KOPT-K1 (cell line): ENCODE data around the gene HES1.
"Not testable (repeated sequence)": the region's sequence is repeated elsewhere in the genome, so short reads cannot be mapped to it uniquely, and the experiment has no call there.

Experiments
- H3K27ac ChIP-seq: fragments of 200-600 bp; sonication (generic); 2 replicates; pipeline ENCODE4 v1.5.1; 2016; ENCODE audit warnings: antibody characterized with exemption, mild to moderate bottlenecking, low read depth, low read length; ENCODE audit not compliant: poor library complexity, severe bottlenecking
- H3K36me3 ChIP-seq: fragments of 200-600 bp; sonication (generic); 2 replicates; pipeline ENCODE4 v1.5.1; 2017; ENCODE audit warnings: antibody characterized with exemption, mild to moderate bottlenecking, low read length, moderate library complexity; ENCODE audit not compliant: insufficient read depth
- H3K9me3 ChIP-seq: fragments of 200-600 bp; sonication (generic); 2 replicates; pipeline ENCODE4 v1.5.1; 2017; ENCODE audit warnings: antibody characterized with exemption, low read length, mild to moderate bottlenecking; ENCODE audit not compliant: insufficient read depth, poor library complexity, severe bottlenecking

The HES1 gene, protein sequence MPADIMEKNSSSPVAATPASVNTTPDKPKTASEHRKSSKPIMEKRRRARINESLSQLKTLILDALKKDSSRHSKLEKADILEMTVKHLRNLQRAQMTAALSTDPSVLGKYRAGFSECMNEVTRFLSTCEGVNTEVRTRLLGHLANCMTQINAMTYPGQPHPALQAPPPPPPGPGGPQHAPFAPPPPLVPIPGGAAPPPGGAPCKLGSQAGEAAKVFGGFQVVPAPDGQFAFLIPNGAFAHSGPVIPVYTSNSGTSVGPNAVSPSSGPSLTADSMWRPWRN

GRCh38 chr3:194135806-194136518 is at the start of gene HES1:
TSS of gene HES1 (plus strand) at chr3:194136148. CDS start at chr3:194136381, 233 bp downstream.
- peak within 1 kb of the TSS; percentile 39 for H3K27ac ChIP-seq
- no peaks in the 10 kb centered on the region for H3K9me3 ChIP-seq

GRCh38 chr3:194086388-194087075 is 49.4 kb upstream of the HES1 start:
- no peak overlapping the region for H3K27ac ChIP-seq
- H3K9me3 ChIP-seq, result no peaks in the 10 kb centered on the region
- no peaks in the 10 kb centered on the region for H3K36me3 ChIP-seq

More at GRCh38 chr3:194135806-194136518, at the start of gene HES1:
- no peaks in the 10 kb centered on the region for H3K36me3 ChIP-seq

GRCh38 chr3:194087280-194087679 is 48.7 kb upstream of the HES1 start:
- Histone ChIP-seq H3K9me3 (no peaks in the 10 kb centered on the region), H3K27ac (no peak overlapping the region), H3K36me3 (no peaks in the 10 kb centered on the region)

- Histone ChIP-seq H3K27ac (no peak overlapping the region), H3K36me3 (no peaks in the 10 kb centered on the region), H3K9me3 (no peaks in the 10 kb centered on the region)
Observed at GRCh38 chr3:194087995-194088855, 47.7 kb upstream of the HES1 start.

- Histone ChIP-seq H3K27ac (no peak overlapping the region), H3K36me3 (no peaks in the 10 kb centered on the region), H3K9me3 (no peaks in the 10 kb centered on the region)
Observed at GRCh38 chr3:194089357-194090177, 46.4 kb upstream of the HES1 start.

- H3K36me3 ChIP-seq, H3K9me3 ChIP-seq, H3K27ac ChIP-seq: not testable (repeated sequence)
Observed at GRCh38 chr3:194090178-194090555, 45.8 kb upstream of the HES1 start.

- H3K27ac ChIP-seq, result no peak overlapping the region
- no peaks in the 10 kb centered on the region for H3K36me3 ChIP-seq
- H3K9me3 ChIP-seq, result no peaks in the 10 kb centered on the region
Observed at GRCh38 chr3:194090716-194091115, 45.2 kb upstream of the HES1 start.

- H3K9me3 ChIP-seq, result no peaks in the 10 kb centered on the region
- no peak overlapping the region for H3K27ac ChIP-seq
- no peaks in the 10 kb centered on the region for H3K36me3 ChIP-seq
Observed at GRCh38 chr3:194091141-194091540, 44.8 kb upstream of the HES1 start.

GRCh38 chr3:194091897-194092296 is 44.1 kb upstream of the HES1 start:
- H3K9me3 ChIP-seq, H3K36me3 ChIP-seq, H3K27ac ChIP-seq: not testable (repeated sequence)

DNA sequence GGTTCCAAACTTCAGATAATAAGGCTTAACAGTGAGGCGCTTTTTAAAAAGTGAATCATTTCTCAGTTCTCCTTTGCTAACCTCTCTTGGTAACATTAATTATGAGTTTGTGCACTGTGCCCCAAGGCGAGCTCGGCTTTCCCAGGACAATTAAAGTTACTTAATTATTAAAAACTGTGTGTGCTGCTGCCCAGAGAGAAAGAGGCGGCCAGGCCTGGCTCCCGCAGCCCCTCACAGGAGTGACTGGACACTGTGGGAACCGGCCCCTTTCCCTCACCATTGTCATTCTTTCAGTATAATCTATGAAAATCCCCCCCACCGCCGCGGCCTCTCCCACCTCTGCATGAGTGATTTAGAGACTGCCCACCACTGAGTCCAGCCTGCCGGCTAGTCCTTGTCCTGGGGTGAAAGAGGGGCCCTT is 43.1 kb upstream of the HES1 start:
- no peaks in the 10 kb centered on the region for H3K36me3 ChIP-seq
- no peaks in the 10 kb centered on the region for H3K9me3 ChIP-seq
- H3K27ac ChIP-seq, result no peak overlapping the region

- H3K36me3 ChIP-seq, result no peaks in the 10 kb centered on the region
Observed at GRCh38 chr3:194093842-194094241, 42.1 kb upstream of the HES1 start.

GRCh38 chr3:194095464-194095863 is 40.5 kb upstream of the HES1 start:
- no peak overlapping the region for H3K27ac ChIP-seq
- H3K9me3 ChIP-seq, result no peaks in the 10 kb centered on the region
- H3K36me3 ChIP-seq, result no peaks in the 10 kb centered on the region

More at GRCh38 chr3:194093842-194094241, 42.1 kb upstream of the HES1 start:
- Histone ChIP-seq H3K27ac (no peak overlapping the region), H3K9me3 (no peaks in the 10 kb centered on the region)

DNA sequence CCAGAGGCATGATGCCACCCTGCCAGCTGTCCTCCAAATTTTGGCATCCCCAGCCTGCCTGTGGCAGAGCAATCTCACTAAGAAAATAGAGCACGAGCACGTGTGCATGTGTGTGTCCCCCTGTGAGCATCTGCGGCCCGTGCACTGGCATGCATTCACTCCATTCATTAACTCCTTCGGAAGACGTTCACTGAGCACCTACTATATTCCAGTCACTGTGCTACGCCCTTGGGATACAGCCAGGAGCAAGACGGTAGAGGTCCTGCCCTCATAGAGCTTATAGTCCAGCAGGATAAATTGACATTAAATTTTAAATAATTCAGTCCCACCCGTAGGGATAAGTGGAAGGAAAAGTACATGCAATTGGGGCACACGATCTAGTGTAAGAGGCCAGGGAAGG is 40.0 kb upstream of the HES1 start:
- H3K36me3 ChIP-seq, result no peaks in the 10 kb centered on the region
- no peaks in the 10 kb centered on the region for H3K9me3 ChIP-seq
- no peak overlapping the region for H3K27ac ChIP-seq
